NCI-H526 treated with DMSO at 0.1 percent for 48 hours (cell line): ENCODE results near the gene TK2.
"Not testable (repeated sequence)": the region's sequence is repeated elsewhere in the genome, so short reads cannot be mapped to it uniquely, and the experiment has no call there.

ENCODE experiments used
- DNase-seq: peaks from one replicate; lab custom pipeline; 2025; lab: John Stamatoyannopoulos, UW

The TK2 gene

DNA sequence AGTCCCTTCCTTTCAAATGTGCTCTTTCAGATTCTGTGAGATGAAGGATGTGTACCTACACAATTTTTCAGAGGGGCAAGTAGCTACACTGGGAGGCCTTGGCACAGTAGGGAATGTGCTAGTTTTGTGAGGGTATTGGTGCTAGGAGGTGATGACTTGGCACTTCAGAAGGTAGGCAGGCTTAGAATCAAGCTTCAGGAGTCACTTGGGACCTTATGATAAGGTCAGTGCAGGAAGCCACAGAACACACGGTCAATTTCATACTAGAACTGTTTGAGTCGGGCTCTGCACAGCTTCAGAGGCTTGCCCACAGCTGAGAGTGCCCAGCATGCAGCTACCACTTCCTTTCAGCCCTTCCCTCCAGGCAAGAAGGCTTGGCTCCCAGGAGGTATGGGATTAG is 22.4 kb upstream of the TK2 start:
- DNase-seq: no peak

GRCh38 chr16:66569827-66570405 is 20.0 kb upstream of the TK2 start:
- no peak for DNase-seq

DNA sequence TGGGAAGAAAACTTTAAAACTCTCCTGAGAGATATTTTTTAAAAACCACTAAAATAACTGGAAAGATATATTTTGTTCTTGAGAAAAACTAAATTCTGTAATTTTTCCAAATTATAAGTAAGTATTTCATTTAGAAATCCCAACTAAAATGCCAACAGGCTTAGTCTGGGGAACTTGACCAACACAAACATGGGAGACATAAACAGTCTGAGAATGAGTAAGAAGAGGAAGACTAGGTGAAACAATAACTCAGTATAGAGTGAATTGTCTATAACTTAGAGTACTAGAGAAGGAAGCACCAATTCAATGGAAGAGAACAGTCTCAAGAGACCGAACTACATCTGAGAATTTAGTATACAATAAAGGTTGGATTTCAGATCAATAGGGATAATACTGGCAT is 19.2 kb upstream of the TK2 start:
- DNase-seq: no peak

- DNase-seq: no peak
Measured at GRCh38 chr16:66568355-66568754, 18.4 kb upstream of the TK2 start.

- not testable (repeated sequence) for DNase-seq
Measured at GRCh38 chr16:66567270-66567669, 17.3 kb upstream of the TK2 start.

GRCh38 chr16:66566051-66566901 is 16.4 kb upstream of the TK2 start, which contains the start of gene CMTM1:
Gene CMTM1 (plus strand): TSS chr16:66566439. CDS start chr16:66566514, 75 bp downstream.
- DNase-seq: no peak

DNA sequence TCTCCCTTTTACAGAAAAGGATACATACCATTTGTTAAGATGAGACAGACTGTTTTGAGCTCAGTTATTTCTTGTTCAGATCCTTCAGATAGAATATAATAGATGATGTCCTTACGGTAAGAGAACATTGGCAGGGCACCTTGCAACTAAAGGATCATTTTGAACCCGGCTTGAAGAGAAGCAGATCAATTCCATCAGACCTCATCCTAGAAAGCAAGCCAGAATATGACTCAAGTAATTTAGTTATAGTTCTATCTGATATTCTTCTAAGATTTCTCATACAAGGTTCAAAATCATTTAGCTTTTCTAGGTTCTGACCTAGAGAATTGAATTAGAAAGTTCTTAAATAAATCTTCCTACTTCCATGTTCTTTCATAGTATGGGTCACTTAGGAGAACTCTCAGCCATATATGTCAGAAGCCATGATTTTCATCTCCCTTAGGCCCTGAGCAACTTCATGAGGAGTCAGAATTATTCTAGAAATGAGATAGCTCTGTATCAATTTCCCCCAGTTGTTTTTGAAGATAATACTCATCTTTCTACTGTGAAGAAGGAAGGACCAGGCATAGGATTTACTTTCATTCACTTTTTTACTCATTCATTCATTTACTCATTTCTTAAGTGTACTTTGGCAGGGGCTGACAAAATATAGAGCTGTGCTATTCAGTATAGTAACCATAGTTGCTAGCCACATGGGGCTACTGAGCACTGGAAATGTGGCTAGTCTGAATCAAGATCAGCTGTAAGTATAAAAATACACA is 13.8 kb upstream of the TK2 start:
- no peak for DNase-seq

GRCh38 chr16:66562986-66563385 is 13.1 kb upstream of the TK2 start:
- no peak for DNase-seq

DNA sequence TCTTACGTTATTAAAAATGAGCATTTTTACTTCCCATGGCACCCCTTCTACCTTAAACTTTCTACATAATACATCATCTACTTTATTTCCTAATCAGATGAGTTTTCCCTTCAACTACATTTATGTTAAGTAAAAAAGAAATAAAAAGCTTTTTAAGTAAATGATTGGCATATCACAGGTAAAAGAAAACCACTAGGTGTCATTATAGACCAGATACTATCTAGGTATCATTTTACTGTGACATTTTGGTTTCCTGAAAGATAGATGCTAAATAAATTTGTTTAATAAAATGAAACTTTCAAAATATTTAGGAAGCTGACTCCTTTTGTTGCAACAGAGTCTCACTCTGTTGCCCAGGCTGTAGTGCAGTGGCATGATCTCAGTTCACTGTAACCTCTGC is 12.5 kb upstream of the TK2 start:
- DNase-seq: no peak

DNA sequence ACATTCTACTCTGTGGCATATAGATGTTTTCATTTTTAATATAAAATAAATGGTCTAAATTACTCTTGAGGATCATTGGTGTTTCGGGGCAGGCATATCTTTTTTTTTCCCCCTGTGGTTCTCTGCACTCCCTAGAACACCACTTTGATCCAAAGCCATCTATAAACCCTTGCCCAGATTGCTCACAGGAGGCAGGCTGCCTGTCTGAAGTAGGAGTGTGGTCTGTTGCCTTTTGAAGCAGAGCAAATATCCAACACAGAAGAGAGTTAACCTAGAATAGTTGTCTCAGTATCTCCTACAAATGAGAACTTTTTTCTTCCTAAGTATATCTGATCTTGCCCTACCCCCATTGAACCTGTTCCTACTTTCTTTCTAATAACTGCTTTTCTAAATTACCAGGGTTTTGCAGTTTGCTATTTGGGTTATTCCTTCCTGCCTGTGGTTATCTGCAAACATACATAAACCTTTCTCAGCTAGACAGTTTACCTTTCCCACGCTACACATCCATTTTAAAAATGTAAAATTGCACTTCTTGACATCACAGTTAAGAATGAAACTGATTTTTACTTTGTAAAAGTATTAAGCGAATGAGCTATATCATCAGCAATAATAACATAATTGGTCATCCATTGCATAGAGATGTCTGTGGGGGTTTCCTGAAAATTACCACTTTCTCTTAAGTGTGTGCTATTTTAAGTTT is 11.6 kb upstream of the TK2 start:
- no peak for DNase-seq

GRCh38 chr16:66560107-66560506 is 10.2 kb upstream of the TK2 start:
- no peak for DNase-seq

- no peak for DNase-seq
Measured at GRCh38 chr16:66554495-66554894, 4.6 kb upstream of the TK2 start.

- DNase-seq: no peak
Measured at GRCh38 chr16:66554021-66554420, 4.1 kb upstream of the TK2 start.

DNA sequence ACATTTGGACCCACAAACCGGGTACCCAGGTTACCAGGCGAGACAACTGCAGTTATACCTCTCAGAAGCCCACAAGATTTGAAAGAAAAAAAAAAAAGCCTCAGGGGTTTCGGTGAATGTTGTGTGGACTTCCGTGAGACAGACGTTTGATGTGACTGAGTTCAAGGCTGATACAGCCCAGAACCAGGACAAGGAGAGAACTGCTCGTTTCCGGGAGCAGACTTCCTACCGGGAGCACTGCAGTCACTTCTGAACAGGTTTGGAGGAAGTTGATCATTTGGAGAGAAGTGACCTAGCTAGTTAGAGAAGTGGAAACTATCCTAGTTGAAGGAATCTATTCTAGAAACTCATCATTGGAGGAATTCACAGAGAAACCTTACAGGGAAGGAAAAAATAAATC is 3.3 kb upstream of the TK2 start:
- DNase-seq: no peak

GRCh38 chr16:66552286-66553177 is 2.6 kb upstream of the TK2 start, which contains the start of gene CKLF:
Gene CKLF (plus strand): TSS chr16:66552576. CDS start chr16:66552716, 140 bp downstream.
- peak; percentile 55 for DNase-seq

GRCh38 chr16:66551788-66552285 is 1.9 kb upstream of the TK2 start:
- DNase-seq: no peak

- no peak for DNase-seq
Measured at GRCh38 chr16:66551348-66551759, 1.4 kb upstream of the TK2 start.

- no peak for DNase-seq
Measured at GRCh38 chr16:66548868-66549267, 1.1 kb downstream of the TK2 start.

DNA sequence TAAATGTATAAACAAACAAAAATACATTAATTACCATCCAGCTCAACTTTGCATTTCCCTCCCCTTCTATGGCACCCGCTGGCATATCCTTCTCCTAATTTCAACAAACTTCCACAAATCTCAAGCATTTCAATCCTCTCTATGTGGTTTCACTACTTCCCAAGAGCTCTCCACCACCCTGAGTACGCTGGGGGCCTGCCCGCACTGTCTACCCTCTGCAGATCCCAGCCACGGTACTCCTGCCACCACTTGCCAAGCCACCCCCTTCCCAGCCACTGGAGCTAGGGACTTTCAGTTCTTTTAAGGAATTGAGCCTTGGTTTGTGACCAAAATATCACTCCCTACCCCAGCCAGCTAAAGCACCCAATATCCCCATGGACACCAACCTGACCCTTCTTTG is 1.9 kb downstream of the TK2 start:
- DNase-seq: no peak

- DNase-seq: no peak
Measured at GRCh38 chr16:66547101-66547989, 2.6 kb downstream of the TK2 start.
